AG10803 (cell line): ENCODE results near the gene WWOX.

Experiments used
- DNase-seq: peaks from one replicate; pipeline ENCODE4 v3.0.0; 2010; ENCODE audit warnings: low read depth
- H3K4me3 ChIP-seq: 2 replicates; pipeline ENCODE4 v1.5.1; 2011; ENCODE audit warnings: mild to moderate bottlenecking, low read length, control low read depth
- TF ChIP-seq, protein P1 (sequence below): conservative IDR thresholded peaks from 2 replicates; pipeline ENCODE4 v1.5.1; 2011; ENCODE audit warnings: mild to moderate bottlenecking, low read length, control low read depth, inconsistent platforms

Gene WWOX

DNA sequence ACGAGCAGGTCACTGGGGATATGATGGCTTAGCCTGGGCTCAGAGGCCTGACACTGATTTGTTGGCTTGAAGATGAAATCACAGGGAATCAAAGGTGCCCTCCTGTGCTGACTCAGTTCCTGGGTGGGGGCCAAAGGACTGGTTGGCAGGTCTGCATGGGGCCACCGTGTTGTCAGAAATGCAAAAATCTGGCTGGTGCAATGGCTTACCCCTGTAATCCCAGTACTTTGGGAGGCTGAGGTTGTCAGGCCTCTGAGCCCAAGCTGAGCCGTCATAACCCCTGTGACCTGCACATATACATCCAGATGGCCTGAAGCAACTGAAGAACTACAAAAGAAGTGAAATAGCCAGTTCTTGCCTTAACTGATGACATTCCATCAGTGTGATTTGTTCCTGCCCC is 314.2 kb downstream of the WWOX start:
- no peak for DNase-seq
- TF ChIP-seq, protein P1, sequence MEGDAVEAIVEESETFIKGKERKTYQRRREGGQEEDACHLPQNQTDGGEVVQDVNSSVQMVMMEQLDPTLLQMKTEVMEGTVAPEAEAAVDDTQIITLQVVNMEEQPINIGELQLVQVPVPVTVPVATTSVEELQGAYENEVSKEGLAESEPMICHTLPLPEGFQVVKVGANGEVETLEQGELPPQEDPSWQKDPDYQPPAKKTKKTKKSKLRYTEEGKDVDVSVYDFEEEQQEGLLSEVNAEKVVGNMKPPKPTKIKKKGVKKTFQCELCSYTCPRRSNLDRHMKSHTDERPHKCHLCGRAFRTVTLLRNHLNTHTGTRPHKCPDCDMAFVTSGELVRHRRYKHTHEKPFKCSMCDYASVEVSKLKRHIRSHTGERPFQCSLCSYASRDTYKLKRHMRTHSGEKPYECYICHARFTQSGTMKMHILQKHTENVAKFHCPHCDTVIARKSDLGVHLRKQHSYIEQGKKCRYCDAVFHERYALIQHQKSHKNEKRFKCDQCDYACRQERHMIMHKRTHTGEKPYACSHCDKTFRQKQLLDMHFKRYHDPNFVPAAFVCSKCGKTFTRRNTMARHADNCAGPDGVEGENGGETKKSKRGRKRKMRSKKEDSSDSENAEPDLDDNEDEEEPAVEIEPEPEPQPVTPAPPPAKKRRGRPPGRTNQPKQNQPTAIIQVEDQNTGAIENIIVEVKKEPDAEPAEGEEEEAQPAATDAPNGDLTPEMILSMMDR, result no peak
- H3K4me3 ChIP-seq, result no peak overlapping the region

DNA sequence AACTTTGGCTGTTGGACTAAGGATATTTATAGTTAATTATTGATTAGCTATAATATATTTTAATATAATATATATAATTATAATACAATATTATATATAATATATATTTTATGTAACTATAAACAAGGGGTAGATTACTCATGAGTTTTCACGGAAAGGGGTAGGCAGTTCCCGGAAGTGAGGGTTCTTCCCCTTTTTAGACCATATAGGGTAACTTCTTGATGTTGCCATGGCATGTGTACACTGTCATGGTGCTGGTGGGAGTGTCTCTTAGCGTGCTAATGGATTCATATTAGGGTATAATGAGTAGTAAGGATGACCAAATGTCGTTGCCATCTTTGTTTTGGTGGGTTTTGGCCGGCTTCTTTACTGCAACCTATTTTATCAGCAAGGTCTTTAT is 315.6 kb downstream of the WWOX start:
- no peak for DNase-seq
- H3K4me3 ChIP-seq, result no peak overlapping the region
- TF ChIP-seq, protein P1, result no peak

DNA sequence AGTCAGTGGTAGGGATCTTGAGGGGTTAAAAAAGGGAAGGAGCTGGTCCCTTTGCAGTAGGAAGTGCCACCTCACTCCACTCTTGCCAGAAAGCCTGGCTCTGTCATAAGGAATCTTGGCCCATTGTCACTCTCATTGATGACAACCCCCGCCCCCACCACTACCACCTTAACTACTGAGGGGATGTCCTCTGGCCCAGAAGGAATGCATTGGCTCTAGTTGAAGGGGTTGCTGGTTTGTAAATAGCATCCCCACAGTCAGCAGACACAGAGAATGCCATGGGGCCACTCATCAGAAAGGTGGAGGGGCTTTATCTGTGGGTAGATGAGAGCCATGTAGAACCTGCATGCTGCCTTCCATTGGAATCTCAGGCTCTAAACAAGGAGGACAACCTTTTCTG is 316.2 kb downstream of the WWOX start:
- no peak overlapping the region for H3K4me3 ChIP-seq
- TF ChIP-seq, protein P1, result no peak

DNA sequence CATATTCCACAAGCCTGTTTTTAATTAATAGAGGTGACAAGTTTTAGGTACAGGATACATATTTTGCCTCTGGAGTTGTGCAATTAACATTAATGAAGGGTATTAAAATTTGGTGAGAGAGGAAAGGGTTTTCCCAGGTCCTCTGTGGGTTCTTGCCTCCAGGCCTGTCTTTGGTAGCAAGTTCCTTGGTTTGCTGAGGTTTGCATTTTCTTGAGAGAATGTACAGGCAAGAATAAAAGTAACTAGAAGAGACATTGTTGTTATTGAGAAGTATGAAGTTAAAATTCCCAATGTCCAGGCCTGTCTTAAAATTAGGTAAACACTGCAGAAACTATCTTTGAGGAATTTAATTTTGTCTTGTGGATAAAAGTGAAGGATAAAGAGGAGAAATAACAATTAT is 316.9 kb downstream of the WWOX start:
- H3K4me3 ChIP-seq, result no peak overlapping the region
- TF ChIP-seq, protein P1, result no peak
- no peak for DNase-seq

More for the DNA sequence above, 316.2 kb downstream of the WWOX start:
- no peak for DNase-seq

DNA sequence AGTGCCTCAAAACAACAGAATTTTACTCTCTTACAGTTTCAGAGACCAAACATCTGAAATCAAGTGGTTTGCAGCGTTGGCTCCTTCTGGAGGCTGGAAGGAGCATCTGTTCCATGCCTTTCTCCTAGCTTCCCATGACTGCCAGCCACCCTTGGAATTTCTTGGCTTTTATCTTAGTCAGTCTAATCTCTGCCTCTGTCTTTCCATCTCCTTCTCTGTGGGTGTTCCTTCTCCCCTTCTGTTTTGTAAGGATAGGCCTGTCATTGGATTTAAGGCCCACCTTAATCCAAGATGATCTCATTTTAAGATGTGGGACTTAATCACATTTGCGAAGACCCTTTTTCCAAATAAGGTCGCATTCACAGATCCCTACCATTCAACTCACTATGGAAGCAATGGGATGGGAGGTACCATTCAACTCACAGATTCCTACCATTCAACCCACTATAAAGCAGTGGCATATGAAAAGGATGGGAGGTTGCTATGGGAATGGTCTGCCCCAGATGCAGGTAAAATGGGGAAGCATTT is 321.8 kb downstream of the WWOX start:
- TF ChIP-seq, protein P1, result no peak
- no peak overlapping the region for H3K4me3 ChIP-seq
- DNase-seq, result no peak

DNA sequence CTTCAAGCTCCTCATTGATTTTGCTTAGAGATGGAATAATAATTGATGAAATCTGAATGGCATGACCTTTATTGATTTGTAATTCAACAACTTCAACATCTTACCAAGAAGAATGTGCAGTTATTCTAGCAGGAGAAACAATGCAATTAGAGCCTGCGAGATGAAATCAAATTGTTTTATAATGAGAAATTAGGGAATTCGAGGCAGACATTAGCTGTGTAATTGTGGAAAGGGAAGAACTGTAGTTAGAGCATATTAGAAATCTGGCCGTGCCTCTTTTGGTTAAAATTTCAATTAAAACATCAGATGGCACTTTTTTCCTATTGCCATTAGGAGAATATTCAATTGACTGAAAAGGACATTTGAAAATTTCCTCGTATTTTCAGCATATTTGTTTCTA is 325.8 kb downstream of the WWOX start:
- no peak for DNase-seq
- H3K4me3 ChIP-seq, result no peak overlapping the region
- TF ChIP-seq, protein P1, result no peak

DNA sequence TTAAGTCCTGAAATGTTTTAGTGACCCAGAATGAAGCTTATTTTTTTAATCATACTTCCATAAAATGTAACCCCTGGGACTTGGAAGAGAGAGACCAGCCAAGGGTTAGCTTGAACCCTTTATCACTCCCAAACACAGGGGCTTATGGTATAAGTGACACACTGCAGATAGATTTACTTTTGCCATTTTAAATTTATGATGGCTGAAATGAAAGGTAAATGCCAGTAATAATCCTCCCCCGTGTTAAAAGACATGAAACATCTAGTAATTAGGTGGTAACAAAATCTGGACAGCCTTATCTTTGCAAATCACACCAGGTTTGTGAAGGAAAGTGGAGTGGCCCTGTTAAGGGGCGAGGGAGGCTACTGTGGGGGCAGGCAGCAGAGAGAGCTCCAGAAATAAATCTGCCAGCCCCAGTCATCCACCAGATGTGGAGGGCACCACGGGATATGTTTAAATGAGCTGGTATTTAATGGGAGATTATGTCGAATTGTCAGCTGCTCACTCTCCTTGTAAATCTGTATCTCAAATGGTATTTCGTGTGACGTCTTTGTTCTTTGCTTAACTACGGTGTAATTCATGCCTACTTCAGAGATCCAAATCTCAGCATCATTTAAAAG is 326.5 kb downstream of the WWOX start:
- TF ChIP-seq, protein P1, result no peak
- DNase-seq, result no peak
- no peak overlapping the region for H3K4me3 ChIP-seq
